DND-41 (cell line): Measurements from ENCODE around the gene PTGR1.

Experiments used
- ATAC-seq: fragments of 200-7000 bp; cut with Tn5 transposase; 3 replicates; pipeline ENCODE4 v1.9.1; 2021; ENCODE audit warnings: low read depth; ENCODE audit not compliant: insufficient read depth
- DNase-seq: peaks from one replicate; pipeline ENCODE4 v3.0.0-alpha.2; 2020
- H2AFZ ChIP-seq: 2 replicates; pipeline ENCODE4 v1.6.0; 2012; ENCODE audit warnings: low read depth, low read length
- H3K27ac ChIP-seq: 2 replicates; pipeline ENCODE4 v1.5.1; 2012; ENCODE audit warnings: low read length, inconsistent platforms
- H3K27me3 ChIP-seq: fragments of 200-600 bp; sonication (generic); 2 replicates; pipeline ENCODE4 v1.6.0; 2012; ENCODE audit warnings: low read length, mild to moderate bottlenecking, inconsistent platforms; ENCODE audit not compliant: insufficient read depth, poor library complexity
- H3K36me3 ChIP-seq: 2 replicates; pipeline ENCODE4 v1.5.1; 2012; ENCODE audit warnings: low read length, inconsistent platforms; ENCODE audit not compliant: insufficient read depth
- H3K4me1 ChIP-seq: 2 replicates; pipeline ENCODE4 v1.5.1; 2012; ENCODE audit warnings: mild to moderate bottlenecking, low read length; ENCODE audit not compliant: insufficient read depth
- H3K4me2 ChIP-seq: 2 replicates; pipeline ENCODE4 v1.6.0; 2012; ENCODE audit warnings: mild to moderate bottlenecking, moderate library complexity, low read length, inconsistent platforms; ENCODE audit not compliant: insufficient read depth
- H3K4me3 ChIP-seq, 2 experiments: fragments of 200-600 bp in 1 of 2; shearing (Covaris generic) in 1 of 2; 2 replicates each; pipeline ENCODE4 v1.5.1; 2012 to 2016; ENCODE audit warnings: inconsistent platforms in 2 of 2, low read length in 2 of 2, mild to moderate bottlenecking in 2 of 2, low read depth in 1 of 2, moderate library complexity in 1 of 2
- H3K79me2 ChIP-seq: 2 replicates; pipeline ENCODE4 v1.6.0; 2012; ENCODE audit warnings: low read length, inconsistent platforms; ENCODE audit not compliant: insufficient read depth
- H3K9ac ChIP-seq: 2 replicates; pipeline ENCODE4 v1.6.0; 2012; ENCODE audit warnings: low read depth, mild to moderate bottlenecking, inconsistent platforms, low read length, moderate library complexity
- H3K9me3 ChIP-seq: 2 replicates; pipeline ENCODE4 v1.5.1; 2012; ENCODE audit warnings: low read length, moderate library complexity, mild to moderate bottlenecking, inconsistent platforms; ENCODE audit not compliant: insufficient read depth, severe bottlenecking
- H4K20me1 ChIP-seq: 2 replicates; pipeline ENCODE4 v1.6.0; 2012; ENCODE audit warnings: low read length; ENCODE audit not compliant: insufficient read depth
- EZH2 ChIP-seq: IDR thresholded peaks from 3 replicates; pipeline ENCODE4 v1.6.1; 2012; ENCODE audit warnings: borderline replicate concordance, low read depth, mild to moderate bottlenecking, moderate library complexity, low read length, inconsistent platforms; ENCODE audit not compliant: severe bottlenecking
- TF ChIP-seq, protein P1 (sequence below): IDR thresholded peaks from 2 replicates; pipeline ENCODE4 v1.5.1; 2012; ENCODE audit warnings: borderline replicate concordance, low read length, moderate library complexity, mild to moderate bottlenecking; ENCODE audit not compliant: poor library complexity, severe bottlenecking; ENCODE audit errors: extremely low read depth

The PTGR1 gene

DNA sequence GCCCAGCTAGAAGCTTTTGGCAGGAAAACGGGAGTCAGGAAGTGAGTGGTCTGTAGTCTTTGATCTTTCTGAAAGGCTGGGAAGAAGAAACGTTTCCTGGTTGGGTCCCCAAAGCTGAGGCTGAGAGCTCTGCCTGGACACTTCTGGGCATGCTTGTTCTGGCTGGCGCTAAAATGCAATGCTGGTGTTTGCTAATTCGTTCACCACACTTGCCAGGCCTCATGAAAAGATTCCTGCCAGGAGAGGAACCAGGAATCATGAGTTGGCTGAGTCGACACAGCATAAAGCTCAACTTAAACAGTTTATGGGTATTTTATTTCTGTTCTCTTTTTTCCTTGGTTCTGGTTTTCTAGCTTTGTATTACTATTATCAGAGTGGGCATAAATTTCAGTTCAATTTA is 10.7 kb upstream of the PTGR1 start:
- Histone ChIP-seq H3K36me3 (no peaks in the 10 kb centered on the region), H3K27ac (no peak overlapping the region), H3K9ac (no peak overlapping the region), H4K20me1 (no peaks in the 10 kb centered on the region), H3K27me3 (no peaks in the 10 kb centered on the region), H3K4me1 (no peaks in the 10 kb centered on the region), H3K9me3 (no peaks in the 10 kb centered on the region), H3K4me3 (no peak overlapping the region), H3K79me2 (no peaks in the 10 kb centered on the region), H3K4me2 (no peak overlapping the region), H2AFZ (no peak overlapping the region)
- no peak for ATAC-seq
- DNase-seq = no peak
- TF ChIP-seq EZH2 = no peak
- TF ChIP-seq, protein P1, sequence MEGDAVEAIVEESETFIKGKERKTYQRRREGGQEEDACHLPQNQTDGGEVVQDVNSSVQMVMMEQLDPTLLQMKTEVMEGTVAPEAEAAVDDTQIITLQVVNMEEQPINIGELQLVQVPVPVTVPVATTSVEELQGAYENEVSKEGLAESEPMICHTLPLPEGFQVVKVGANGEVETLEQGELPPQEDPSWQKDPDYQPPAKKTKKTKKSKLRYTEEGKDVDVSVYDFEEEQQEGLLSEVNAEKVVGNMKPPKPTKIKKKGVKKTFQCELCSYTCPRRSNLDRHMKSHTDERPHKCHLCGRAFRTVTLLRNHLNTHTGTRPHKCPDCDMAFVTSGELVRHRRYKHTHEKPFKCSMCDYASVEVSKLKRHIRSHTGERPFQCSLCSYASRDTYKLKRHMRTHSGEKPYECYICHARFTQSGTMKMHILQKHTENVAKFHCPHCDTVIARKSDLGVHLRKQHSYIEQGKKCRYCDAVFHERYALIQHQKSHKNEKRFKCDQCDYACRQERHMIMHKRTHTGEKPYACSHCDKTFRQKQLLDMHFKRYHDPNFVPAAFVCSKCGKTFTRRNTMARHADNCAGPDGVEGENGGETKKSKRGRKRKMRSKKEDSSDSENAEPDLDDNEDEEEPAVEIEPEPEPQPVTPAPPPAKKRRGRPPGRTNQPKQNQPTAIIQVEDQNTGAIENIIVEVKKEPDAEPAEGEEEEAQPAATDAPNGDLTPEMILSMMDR = no peak

DNA sequence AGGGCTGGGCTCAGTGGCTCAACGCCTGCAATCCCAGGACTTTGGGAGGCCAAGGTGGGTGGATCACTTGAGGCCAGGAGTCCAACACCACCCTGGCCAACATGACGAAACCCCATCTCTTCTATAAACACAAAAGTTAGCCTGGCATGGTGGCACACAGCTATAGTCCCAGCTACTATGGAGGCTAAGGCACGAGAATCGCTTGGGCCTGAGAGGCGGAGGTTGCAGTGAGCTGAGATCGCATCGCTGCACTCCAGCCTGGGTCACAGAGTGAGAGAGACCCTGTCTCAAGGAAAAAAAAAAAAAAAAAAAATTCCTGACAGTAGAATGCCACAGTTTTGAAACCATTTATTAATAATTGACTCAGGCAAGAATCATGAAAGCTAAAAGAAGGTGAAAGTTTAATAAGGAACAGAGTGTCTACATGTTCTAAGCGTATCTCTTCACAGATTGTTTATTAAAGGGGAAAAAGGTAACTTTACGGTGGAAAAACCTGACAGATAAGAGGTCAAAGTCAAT is 5.7 kb upstream of the PTGR1 start:
- Histone ChIP-seq H3K4me1 (no peaks in the 10 kb centered on the region), H2AFZ (no peak overlapping the region), H4K20me1 (no peaks in the 10 kb centered on the region), H3K27ac (no peak overlapping the region), H3K4me3 (no peak overlapping the region), H3K9me3 (no peaks in the 10 kb centered on the region), H3K9ac (no peak overlapping the region), H3K4me2 (no peak overlapping the region), H3K27me3 (no peaks in the 10 kb centered on the region), H3K36me3 (no peaks in the 10 kb centered on the region), H3K79me2 (no peaks in the 10 kb centered on the region)
- ATAC-seq (no peak), DNase-seq (no peak)
- TF ChIP-seq EZH2 = no peak
- TF ChIP-seq, protein P1 = no peak

DNA sequence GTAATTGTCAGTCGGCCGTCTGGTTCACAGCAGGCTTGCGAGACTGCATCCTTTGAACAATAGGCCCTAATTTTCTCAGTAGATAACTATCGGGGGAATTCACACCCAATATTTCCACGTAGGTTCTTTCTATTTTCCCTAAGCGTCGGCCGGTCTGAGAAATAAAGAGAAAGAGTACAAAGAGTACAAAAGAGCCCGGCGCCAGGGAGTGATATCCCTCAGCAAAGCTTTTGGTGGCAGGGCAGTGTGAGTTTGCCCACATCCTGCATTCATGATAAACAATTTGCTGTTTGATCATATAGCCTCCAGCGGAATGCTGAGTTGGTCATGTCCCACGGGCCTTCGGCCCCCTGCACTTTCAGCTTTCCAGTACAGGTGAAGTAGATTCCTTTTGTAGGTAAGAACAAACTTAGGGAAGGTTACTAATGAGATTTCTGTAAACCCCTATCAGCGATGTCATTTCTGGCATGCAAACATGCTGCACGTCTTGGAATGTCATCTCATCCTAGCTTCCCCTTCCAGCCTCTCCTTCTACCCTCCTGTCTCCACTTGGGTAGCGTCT is 4.7 kb upstream of the PTGR1 start:
- H3K79me2 ChIP-seq = no peaks in the 10 kb centered on the region
- no peak for TF ChIP-seq EZH2
- TF ChIP-seq, protein P1 = no peak
- H3K9ac ChIP-seq = no peak overlapping the region
- H3K9me3 ChIP-seq = no peaks in the 10 kb centered on the region
- H2AFZ ChIP-seq = no peak overlapping the region
- H4K20me1 ChIP-seq = no peaks in the 10 kb centered on the region
- H3K27ac ChIP-seq = no peak overlapping the region
- no peak overlapping the region for H3K4me3 ChIP-seq
- no peaks in the 10 kb centered on the region for H3K27me3 ChIP-seq
- no peaks in the 10 kb centered on the region for H3K4me1 ChIP-seq
- no peak overlapping the region for H3K4me2 ChIP-seq
- ATAC-seq = no peak
- no peaks in the 10 kb centered on the region for H3K36me3 ChIP-seq
- no peak for DNase-seq
